Smooth muscle cell (in vitro differentiated cells): Measurements from ENCODE around the gene RTF2. TPM values are rescaled to one million over a fixed set of nuclear protein-coding genes. Genes with fewer than 3 reads are reported as not detected.

Experiments used
- DNase-seq: peaks from one replicate; lab custom pipeline; 2025; ENCODE audit not compliant: unreplicated experiment; lab: John Stamatoyannopoulos, UW
- H2AFZ ChIP-seq: fragments of 200-600 bp; sonication (generic); 2 replicates; pipeline ENCODE4 v1.6.0; 2016; ENCODE audit warnings: antibody characterized with exemption, low read depth, mild to moderate bottlenecking
- H3F3A ChIP-seq: fragments of 200-600 bp; sonication (generic); 2 replicates; pipeline ENCODE4 v1.6.0; 2017; ENCODE audit warnings: antibody characterized with exemption, low read depth
- H3K27ac ChIP-seq: fragments of 200-600 bp; sonication (generic); 2 replicates; pipeline ENCODE4 v1.5.1; 2016; ENCODE audit warnings: low read depth, mild to moderate bottlenecking
- H3K27me3 ChIP-seq: fragments of 200-600 bp; sonication (generic); 2 replicates; pipeline ENCODE4 v1.6.1; 2016; ENCODE audit warnings: low read depth, mild to moderate bottlenecking
- H3K36me3 ChIP-seq: fragments of 200-600 bp; sonication (generic); 2 replicates; pipeline ENCODE4 v1.5.1; 2016; ENCODE audit warnings: low read depth
- H3K4me1 ChIP-seq: fragments of 200-600 bp; sonication (generic); 2 replicates; pipeline ENCODE4 v1.5.1; 2016; ENCODE audit warnings: low read depth
- H3K4me2 ChIP-seq: fragments of 200-600 bp; sonication (generic); 2 replicates; pipeline ENCODE4 v1.6.0; 2016; ENCODE audit warnings: mild to moderate bottlenecking
- H3K4me3 ChIP-seq: fragments of 200-600 bp; sonication (generic); 2 replicates; pipeline ENCODE4 v1.5.1; 2016; ENCODE audit warnings: mild to moderate bottlenecking
- H3K79me2 ChIP-seq: fragments of 200-600 bp; sonication (generic); 2 replicates; pipeline ENCODE4 v1.6.0; 2016; ENCODE audit warnings: low read depth, mild to moderate bottlenecking
- H3K9ac ChIP-seq: fragments of 200-600 bp; sonication (generic); 2 replicates; pipeline ENCODE4 v1.6.0; 2016; ENCODE audit warnings: low read depth
- H3K9me3 ChIP-seq: fragments of 200-600 bp; sonication (generic); replicated peaks from 2 replicates; pipeline ENCODE4 v1.5.1; 2016; ENCODE audit warnings: low read depth
- H4K20me1 ChIP-seq: fragments of 200-600 bp; sonication (generic); 2 replicates; pipeline ENCODE4 v1.6.0; 2016; ENCODE audit warnings: low read depth
- CTCF ChIP-seq: fragments of 200-600 bp; sonication (generic); IDR thresholded peaks from 2 replicates; pipeline ENCODE4 v1.5.1; 2017; ENCODE audit warnings: borderline replicate concordance, mild to moderate bottlenecking, antibody characterized with exemption; ENCODE audit not compliant: insufficient read depth, poor library complexity, severe bottlenecking
- WGBS: methylation state at CpG from one replicate; pipeline ENCODE4 v1.1.7; 2016; ENCODE audit warnings: low lambda C conversion rate; 5-methylcytosine and 5-hydroxymethylcytosine counted together
- polyA plus RNA-seq: library from polyadenylated mRNA; unstranded; fragments of >200 nt; fragmentation: Nextera tagmentation; extraction: Ambion mirVana; gene quantifications from 2 replicates; pipeline ENCODE4 v1.2.1, GENCODE V29; 2016
- total RNA-seq: library from RNA; depleted of rRNA; stranded (reverse); fragments of >200 nt; gene quantifications from 2 replicates; pipeline ENCODE4 v1.2.3, GENCODE V29; 2014

RTF2 gene
- total and polyA plus RNA-seq, 2 experiments from 2014 or later = 38.0 to 106 TPM

GRCh38 chr20:56451056-56451765, 17.2 kb upstream of the RTF2 start:
- no peaks in the 10 kb centered on the region for H3K79me2 ChIP-seq
- H3K27me3 ChIP-seq = no peaks in the 10 kb centered on the region
- H4K20me1 ChIP-seq = no peaks in the 10 kb centered on the region
- no peak overlapping the region for H3K4me3 ChIP-seq
- 46% methylated on average over 13 of the region's 13 CpGs for WGBS
- DNase-seq = no peak
- H3K4me1 ChIP-seq = no peaks in the 10 kb centered on the region
- no peaks in the 10 kb centered on the region for H3K36me3 ChIP-seq
- H3K4me2 ChIP-seq = no peak overlapping the region
- no peak overlapping the region for H3K9ac ChIP-seq
- TF ChIP-seq CTCF = no peak
- H3K9me3 ChIP-seq = no peaks in the 10 kb centered on the region
- no peaks in the 10 kb centered on the region for H3F3A ChIP-seq
- H2AFZ ChIP-seq = no peak overlapping the region
- no peak overlapping the region for H3K27ac ChIP-seq

DNA sequence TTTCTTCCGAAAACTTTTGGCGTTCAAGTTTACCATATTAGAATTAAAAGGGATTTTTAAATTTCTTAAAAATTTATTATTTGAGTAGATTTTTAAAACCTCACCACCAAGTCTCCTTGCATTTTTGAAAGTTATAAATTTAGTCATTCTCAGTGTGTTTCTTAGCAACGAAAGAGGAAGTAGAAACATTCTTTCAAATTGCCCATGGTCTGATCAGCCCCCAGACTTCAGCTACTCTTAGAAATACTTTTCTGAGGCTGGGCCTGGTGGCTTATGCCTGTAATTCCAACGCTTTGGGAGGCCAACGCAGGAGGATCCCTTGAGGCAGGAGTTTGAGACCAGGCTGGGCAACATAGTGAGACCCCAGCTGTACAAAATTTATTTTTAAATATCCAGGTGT, 15.1 kb upstream of the RTF2 start:
- WGBS = 87% methylated on average over 5 of the region's 5 CpGs
- H3K9ac ChIP-seq = no peak overlapping the region
- H3F3A ChIP-seq = no peaks in the 10 kb centered on the region
- no peak for DNase-seq
- no peaks in the 10 kb centered on the region for H3K9me3 ChIP-seq
- H3K27me3 ChIP-seq = no peaks in the 10 kb centered on the region
- no peak overlapping the region for H2AFZ ChIP-seq
- H3K4me3 ChIP-seq = no peak overlapping the region
- H3K4me1 ChIP-seq = no peaks in the 10 kb centered on the region
- H3K36me3 ChIP-seq = no peaks in the 10 kb centered on the region
- no peak for TF ChIP-seq CTCF
- H3K4me2 ChIP-seq = no peak overlapping the region
- no peak overlapping the region for H3K27ac ChIP-seq
- no peaks in the 10 kb centered on the region for H4K20me1 ChIP-seq
- no peaks in the 10 kb centered on the region for H3K79me2 ChIP-seq

- H3K27ac ChIP-seq = no peak overlapping the region
- no peak for TF ChIP-seq CTCF
Measured at GRCh38 chr20:56454754-56455153, 13.7 kb upstream of the RTF2 start.

GRCh38 chr20:56458206-56458821, 10.1 kb upstream of the RTF2 start:
- Histone ChIP-seq H3K27me3 (peaks cover 4% of the 10 kb centered on the region), H3K4me2 (no peak overlapping the region), H3F3A (no peaks in the 10 kb centered on the region), H3K4me3 (no peak overlapping the region), H3K4me1 (no peaks in the 10 kb centered on the region), H4K20me1 (no peaks in the 10 kb centered on the region), H3K36me3 (no peaks in the 10 kb centered on the region), H3K9me3 (no peaks in the 10 kb centered on the region), H3K9ac (no peak overlapping the region), H3K79me2 (no peaks in the 10 kb centered on the region), H3K27ac (no peak overlapping the region), H2AFZ (no peak overlapping the region)
- TF ChIP-seq CTCF = no peak
- 80% methylated on average over 22 of the region's 22 CpGs for WGBS
- DNase-seq = no peak

More at GRCh38 chr20:56454754-56455153, 13.7 kb upstream of the RTF2 start:
- H3K4me2 ChIP-seq = no peak overlapping the region
- no peaks in the 10 kb centered on the region for H4K20me1 ChIP-seq
- no peaks in the 10 kb centered on the region for H3K36me3 ChIP-seq
- WGBS = 87% methylated on average over 7 of the region's 7 CpGs
- no peaks in the 10 kb centered on the region for H3K79me2 ChIP-seq
- H3F3A ChIP-seq = no peaks in the 10 kb centered on the region
- no peak overlapping the region for H3K4me3 ChIP-seq
- no peak for DNase-seq
- no peak overlapping the region for H3K9ac ChIP-seq
- no peaks in the 10 kb centered on the region for H3K9me3 ChIP-seq
- H3K27me3 ChIP-seq = no peaks in the 10 kb centered on the region
- H3K4me1 ChIP-seq = no peaks in the 10 kb centered on the region
- H2AFZ ChIP-seq = no peak overlapping the region
